GM21576 (cell line): ENCODE results near the gene TSPAN8.
"Not testable (repeated sequence)": the region's sequence is repeated elsewhere in the genome, so short reads cannot be mapped to it uniquely, and the experiment has no call there.

Source experiments
- ATAC-seq: cut with Tn5 transposase; IDR thresholded peaks from one replicate; pipeline ENCODE4 v1.9.1; 2021; ENCODE audit warnings: mild to moderate bottlenecking, moderate library complexity; ENCODE audit not compliant: unreplicated experiment

The TSPAN8 gene

DNA sequence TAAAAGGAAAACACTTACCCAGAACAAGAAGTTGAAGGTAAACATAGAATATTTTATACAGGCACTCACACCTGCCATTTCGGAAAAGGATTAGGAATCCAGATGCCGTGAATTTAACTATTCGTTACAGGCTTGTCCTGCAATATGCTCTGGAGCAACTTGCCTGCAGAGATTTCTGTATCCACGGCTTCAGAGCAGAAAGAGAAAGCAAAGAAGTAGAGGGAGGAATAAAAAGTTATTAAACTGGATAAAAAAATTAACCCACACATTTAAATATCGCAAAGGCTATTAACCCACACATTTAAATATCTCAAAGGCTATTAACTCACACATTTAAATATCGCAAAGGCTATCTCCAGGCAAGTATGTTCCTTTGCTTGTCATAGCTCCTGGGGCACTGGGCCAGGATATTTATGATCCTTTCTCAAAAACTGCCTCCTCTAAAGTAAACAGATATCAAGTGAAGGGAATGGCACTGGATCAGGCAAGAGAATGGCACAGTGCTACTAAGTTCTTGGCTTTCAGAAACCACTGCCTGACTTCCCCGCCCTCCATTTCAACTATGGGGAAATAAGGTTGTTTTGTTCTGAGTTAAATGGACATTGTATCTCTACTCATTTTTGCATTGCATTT, at the start of gene TSPAN8:
TSPAN8 (minus strand) TSS at position 399 of the 633 bp plus-strand sequence; CDS start at position 78, 321 bp downstream.
- no peak for ATAC-seq

DNA sequence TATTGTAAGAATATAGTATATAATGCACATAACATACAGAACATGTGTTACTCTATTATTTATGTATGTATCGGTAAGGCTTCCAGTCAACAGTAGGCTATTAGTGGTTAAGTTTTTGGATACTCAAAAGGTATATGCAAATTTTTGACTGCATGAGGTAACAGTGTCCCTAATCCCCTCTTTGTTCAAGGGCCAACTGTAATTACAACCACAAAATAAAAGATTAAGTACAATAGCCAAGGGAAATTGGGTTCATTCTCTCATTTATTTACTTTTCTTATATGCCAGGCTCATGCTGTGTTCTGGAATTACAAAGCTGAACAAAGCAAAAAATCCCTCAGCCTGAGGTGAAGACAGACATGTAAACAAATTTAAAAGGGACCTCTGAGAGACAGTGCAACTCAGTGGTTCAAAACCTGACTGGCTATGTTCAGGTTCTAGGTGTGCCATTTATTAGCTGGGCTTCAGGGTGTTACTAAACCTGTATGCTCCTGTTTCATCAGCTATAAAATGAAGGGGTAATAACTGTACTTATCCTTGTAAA, 43.4 kb upstream of the TSPAN8 start:
- no peak for ATAC-seq

- ATAC-seq: no peak
These were observed 42.9 kb upstream of the TSPAN8 start for GRCh38 chr12:71200706-71201105.

DNA sequence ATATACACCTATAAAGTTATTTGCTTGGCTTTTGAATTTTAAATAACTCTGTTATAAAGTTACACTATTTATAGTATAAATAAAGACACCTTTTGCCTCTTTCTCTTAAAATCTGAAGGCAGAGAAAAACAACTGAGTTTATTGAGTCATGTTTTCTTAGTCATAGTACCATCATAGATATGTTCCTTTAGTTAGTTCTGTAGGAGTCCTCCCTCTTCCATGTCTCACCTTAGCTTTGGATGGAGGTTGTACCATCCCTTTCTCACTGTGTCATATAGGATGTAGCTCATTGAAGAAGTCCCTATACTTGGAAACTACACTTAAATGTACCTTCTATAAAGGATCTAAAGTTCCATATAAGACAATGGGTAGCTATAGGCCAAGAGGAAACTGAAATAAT, 39.7 kb upstream of the TSPAN8 start:
- ATAC-seq: no peak

GRCh38 chr12:71195338-71195896, 37.6 kb upstream of the TSPAN8 start:
- ATAC-seq: no peak

DNA sequence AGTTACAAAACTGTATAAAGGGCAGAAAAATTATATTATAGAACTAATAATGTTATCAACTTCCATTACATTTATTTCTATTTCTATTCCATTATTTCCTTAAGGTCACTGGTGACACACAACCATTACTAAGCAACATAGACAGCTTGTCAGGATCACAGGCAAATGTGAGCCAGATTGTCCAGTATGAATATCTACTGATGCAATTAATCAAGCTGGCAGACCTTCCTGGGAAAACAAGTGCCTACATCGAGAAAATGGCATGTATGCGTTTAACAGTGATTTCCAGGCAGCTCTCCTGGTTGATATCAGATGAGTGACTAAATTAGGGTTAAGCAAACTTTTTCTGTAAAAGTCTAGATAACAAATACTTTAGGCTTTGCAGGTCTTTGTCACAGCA, 36.9 kb upstream of the TSPAN8 start:
- ATAC-seq: no peak

DNA sequence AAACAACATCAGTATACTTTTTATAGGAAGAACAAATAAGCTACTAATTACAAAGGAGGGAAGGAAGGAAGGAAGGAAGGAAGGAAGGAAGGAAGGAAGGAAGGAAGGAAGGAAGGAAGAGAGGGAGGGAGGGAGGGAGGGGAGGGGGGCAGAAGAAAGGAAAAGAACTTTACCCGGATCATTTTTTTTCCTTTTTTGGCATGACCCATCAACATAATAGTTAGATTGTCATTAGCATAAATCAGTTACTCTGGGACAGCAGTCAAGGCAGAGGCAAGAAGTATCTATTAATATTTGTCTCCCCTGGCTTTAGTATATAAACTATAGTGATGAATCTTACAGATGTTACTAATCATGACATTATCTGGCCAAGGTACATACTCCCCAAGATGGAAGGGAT, 35.2 kb upstream of the TSPAN8 start:
- ATAC-seq: no peak

- no peak for ATAC-seq
These were observed 33.9 kb upstream of the TSPAN8 start for GRCh38 chr12:71191509-71192196.

DNA sequence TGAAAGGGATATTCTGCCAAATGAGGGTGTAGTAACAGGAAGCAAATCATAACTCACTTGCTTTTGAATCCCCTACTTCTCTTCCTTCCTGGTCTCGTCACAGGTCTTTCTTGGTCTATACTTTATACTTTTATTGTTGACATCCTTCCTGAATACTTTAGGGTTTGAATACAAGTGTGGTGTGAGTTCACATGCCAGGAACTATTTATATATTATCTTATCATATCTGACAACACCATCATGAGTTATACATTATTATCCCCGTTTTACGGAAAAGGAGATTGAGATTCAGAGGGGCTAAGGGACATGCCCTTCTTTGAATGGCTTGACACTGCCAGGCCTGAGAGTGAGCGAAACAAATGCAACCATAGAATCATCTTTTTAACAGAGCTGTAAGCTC, 33.0 kb upstream of the TSPAN8 start:
- no peak for ATAC-seq

DNA sequence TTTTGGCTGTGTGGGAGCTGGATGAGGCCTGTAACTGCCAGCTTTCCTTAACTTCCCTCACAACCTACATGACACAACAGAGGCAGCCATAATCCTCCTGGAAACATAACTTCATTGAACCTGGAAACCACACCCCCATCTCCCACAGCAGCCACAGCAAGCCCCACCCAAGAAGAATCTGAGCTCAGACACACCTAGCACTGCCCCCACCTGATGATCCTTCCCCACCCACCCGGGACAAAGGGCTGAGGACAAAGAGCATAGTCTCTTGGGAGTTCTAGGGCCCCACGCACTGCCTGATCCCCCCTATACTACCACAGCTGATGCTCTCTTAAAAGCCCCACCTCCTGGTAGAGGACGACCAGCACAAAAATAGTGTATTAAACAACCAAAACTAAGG, 29.6 kb upstream of the TSPAN8 start:
- ATAC-seq: no peak

DNA sequence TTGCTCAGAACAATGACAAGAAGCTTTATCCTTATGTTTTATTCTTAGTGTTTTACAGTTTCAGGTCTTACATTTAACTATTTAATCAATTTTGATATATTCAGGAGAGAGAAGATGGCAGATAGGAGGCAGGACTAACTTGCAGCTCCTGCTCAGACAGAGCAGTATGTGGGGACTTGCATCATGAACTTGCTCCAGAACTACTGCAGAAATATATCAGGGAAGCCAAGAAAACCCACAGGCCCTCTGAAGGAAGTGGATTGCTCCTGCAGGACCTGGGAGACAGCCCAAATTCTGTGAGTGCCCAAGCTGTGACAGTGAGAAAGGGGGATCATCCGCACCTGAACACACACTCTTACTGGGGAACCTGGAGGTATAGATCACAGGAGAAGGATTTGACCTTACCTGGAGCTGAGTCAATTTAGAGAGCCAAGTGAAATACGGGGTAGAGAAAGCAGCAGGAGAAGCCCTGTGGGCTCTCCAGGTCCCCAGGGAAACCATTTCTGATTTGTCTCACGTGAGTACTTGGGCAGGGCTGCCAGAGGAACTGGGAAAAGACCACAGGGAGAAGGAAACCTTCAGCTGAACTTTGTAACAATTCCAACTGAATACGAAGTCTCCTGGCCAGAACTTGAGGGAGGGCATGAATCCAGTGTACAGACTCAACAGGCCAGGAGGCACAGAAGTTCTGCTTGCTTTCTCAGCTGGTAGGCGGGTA, 28.9 kb upstream of the TSPAN8 start:
- no peak for ATAC-seq

DNA sequence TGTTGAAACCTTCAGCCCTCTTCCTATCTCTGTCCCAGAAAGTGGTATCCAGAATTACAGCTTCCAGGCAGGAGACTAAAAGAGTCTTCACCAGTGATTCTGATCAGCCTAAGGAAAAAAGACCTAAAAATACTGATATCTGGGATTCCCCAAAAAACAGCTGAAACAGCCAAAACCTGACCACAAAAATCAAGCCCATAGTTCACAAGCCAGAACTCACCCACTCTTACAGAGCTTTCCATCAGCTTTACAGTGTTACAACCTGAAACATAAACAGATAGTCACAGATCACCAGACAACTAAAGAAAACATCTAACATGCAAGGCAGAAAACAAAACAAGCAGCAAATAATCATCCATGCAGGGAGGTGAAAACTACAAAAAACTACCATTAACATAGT, 26.0 kb upstream of the TSPAN8 start:
- ATAC-seq: no peak

GRCh38 chr12:71183018-71183417, 25.2 kb upstream of the TSPAN8 start:
- no peak for ATAC-seq

DNA sequence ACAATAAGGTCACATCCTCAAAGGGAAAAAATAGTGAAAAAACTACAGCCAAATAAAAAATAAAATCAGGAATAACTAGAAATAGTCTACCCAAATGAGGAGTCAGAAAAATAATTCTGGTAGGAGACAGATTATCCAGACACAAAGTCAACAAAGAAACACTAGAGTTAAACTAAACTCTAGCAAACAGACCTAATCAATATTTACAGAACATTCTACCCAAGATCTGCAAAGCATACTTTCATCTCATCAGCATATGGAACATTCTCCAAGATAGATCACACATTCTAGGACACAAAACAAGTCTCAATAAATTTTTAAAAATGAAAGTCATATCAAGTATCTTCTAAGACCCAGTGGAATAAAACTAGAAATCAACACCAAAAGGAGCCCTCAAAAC, 20.4 kb upstream of the TSPAN8 start:
- no peak for ATAC-seq

DNA sequence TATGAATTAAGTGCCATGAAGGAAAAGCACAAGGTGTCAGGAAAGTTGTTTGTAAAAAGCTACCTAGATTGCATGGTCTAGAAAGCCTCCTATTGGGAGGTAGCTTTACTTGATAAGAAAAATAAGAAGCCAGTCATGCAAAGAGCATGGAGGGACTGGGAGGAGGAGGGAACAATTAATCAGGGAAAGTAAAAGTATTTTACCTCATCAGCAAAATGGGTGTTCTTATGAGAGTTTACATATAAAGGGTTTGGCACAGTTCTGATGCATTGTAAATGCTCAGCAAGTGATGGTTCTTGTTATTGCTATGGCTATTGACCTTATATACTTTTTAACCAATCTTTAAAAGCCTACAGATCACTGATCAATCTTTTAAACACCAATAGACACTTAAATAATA, 17.0 kb upstream of the TSPAN8 start:
- ATAC-seq: no peak

- no peak for ATAC-seq
These were observed 16.3 kb upstream of the TSPAN8 start for GRCh38 chr12:71174146-71174545.

GRCh38 chr12:71170456-71170855, 12.7 kb upstream of the TSPAN8 start:
- ATAC-seq: no peak

GRCh38 chr12:71169286-71169685, 11.5 kb upstream of the TSPAN8 start:
- ATAC-seq: no peak

DNA sequence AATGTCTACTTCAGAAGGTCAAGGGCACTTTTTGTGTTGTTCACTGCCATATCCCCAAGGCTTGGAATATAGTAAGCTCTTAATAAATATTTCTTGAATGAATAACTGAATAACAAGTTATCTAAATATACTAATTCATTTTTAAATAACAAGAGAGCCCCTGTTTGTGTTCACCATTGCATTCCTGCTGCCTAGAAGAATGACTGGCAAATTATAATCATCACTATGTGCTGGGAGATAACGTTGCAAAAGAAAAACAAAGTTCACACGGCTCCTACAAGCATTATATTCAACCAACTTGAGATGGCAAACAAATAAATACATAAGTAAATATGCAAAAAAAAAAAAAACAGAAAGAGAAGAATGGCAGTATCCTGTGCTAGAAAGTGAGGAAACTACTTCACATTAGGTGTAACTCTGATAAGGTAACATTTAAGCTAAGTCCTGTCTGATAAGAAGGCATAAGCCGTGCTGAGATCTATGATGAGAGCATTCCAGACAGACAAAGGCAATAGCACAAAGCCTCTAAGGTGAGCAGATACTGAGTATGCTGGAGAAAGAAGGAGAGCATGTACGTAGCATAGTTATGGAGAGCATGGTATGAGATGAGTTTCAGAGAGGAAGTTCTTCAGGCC, 9.2 kb upstream of the TSPAN8 start:
- no peak for ATAC-seq

- ATAC-seq: no peak
These were observed 8.5 kb upstream of the TSPAN8 start for GRCh38 chr12:71166280-71166679.

- not testable (repeated sequence) for ATAC-seq
These were observed 8.0 kb upstream of the TSPAN8 start for GRCh38 chr12:71165780-71166179.
